Measurements from ENCODE around the gene SLC39A6. TPM values are rescaled to one million over a fixed set of nuclear protein-coding genes. Genes with fewer than 3 reads are reported as not detected.
"Not testable (repeated sequence)": the region's sequence is repeated elsewhere in the genome, so short reads cannot be mapped to it uniquely, and the experiment has no call there.

Gene SLC39A6, protein sequence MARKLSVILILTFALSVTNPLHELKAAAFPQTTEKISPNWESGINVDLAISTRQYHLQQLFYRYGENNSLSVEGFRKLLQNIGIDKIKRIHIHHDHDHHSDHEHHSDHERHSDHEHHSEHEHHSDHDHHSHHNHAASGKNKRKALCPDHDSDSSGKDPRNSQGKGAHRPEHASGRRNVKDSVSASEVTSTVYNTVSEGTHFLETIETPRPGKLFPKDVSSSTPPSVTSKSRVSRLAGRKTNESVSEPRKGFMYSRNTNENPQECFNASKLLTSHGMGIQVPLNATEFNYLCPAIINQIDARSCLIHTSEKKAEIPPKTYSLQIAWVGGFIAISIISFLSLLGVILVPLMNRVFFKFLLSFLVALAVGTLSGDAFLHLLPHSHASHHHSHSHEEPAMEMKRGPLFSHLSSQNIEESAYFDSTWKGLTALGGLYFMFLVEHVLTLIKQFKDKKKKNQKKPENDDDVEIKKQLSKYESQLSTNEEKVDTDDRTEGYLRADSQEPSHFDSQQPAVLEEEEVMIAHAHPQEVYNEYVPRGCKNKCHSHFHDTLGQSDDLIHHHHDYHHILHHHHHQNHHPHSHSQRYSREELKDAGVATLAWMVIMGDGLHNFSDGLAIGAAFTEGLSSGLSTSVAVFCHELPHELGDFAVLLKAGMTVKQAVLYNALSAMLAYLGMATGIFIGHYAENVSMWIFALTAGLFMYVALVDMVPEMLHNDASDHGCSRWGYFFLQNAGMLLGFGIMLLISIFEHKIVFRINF
- 59.7 and 64.7 TPM in 2 replicates for total RNA-seq (2014; rRNA removed; shearing (Covaris generic))
- polyA plus RNA-seq (2014; cell fraction: nucleus; rRNA removed) = 41.3 and 57.1 TPM in 2 replicates

DNA sequence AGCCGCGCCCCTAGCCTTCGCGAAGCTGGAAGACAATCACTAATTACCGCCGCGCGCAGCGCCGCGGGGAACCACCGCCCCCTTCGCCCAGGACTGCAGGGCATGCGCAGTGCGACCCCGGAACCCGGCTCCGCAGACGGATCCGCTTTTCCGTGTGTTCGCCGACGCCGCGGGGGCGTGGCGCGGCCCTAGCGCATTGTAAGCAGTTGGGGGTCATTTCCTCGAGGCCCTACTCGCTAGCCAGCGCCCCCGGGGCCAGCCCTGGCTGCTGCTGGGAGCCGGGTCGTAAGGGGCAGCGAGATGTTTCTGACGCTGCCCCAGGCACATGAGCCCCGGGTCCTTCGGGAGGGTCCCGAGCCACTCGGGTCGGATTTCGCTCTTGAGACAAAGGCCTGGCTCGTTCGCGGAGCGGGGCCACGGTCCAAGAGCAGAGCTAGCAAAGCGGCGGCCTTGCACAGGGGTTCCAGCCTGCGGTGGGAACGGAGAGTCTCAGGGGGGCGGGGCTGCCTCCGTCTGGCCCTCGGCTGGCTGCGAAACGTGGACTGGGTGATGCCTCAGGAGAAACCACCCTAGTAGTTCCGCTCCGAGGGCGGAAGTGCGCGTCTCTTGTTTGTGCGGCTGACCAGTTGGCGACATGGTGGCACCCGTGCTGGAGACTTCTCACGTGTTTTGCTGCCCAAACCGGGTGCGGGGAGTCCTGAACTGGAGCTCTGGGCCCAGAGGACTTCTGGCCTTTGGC lies at the start of gene SLC39A6, which contains the start of gene ELP2:
TSS of gene SLC39A6 (minus strand) at position 41 of the 739 bp plus-strand sequence. CDS start 2,333 bp downstream, outside the sequence.
TSS of gene ELP2 (plus strand) at position 600 of the 739 bp plus-strand sequence. CDS start at position 635, 35 bp downstream.
- peak; percentile 86 for DNase-seq (ENCODE audit: extremely low read depth, low read depth)

DNA sequence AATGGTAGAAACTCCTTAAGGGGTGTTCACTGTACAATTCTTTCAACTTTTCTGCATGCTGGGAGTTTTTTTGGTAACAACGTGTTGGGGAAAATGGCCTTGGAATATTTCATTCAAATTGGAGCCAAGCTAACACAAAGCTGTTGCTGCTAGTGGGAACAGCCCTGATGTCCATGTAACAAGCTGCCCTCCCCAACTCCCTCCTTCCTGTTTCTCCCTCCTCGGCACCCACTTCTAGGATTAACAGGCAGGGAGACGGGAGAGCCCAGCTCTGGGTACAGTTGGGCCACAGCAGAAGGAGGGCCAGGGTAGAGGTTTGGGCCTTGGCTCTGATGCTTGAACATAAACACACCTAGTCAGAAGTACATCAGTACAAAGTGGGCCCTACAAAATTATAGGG lies 48.8 kb upstream of the SLC39A6 start:
- no peak for DNase-seq (ENCODE audit: extremely low read depth, low read depth)

DNA sequence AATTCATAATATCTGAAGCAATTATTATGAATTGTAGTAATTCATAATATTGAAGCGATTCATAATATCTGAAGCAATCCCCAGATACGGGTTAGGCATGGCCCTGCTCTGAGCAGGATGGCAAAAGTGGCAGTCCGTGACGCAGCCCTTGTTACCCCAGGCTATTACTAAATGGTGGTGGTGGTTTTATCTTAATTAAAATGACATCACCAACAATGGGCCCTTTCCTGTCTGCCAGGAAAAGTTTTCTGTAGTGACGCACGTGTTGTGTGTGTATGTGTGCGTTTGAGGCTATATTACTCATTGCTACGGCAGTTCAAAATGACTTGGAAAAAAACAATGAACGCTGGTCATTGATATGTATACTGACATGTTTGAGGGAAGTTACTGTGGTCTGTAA lies 47.6 kb upstream of the SLC39A6 start:
- no peak for DNase-seq (ENCODE audit: extremely low read depth, low read depth)

DNA sequence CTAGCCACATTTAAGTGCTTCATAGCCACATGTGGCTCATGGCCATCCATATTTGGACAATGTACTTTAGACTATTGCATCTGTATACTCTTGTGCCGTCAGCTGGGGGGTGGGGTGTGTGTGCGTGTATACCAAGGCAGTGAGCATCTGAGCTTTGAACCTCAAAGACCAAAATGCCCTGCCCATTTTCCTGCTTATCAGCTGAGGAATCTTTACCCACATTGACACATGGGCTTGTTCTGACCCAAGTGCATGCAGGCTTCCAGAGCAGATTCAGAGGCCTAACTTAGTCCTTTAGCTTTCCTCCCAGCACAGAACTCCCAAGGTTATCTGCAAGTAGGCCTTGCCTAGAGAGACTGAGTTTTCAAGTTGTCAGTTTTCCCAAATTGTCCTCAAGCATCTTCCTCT lies 47.0 kb upstream of the SLC39A6 start:
- no peak for DNase-seq (ENCODE audit: extremely low read depth, low read depth)

DNA sequence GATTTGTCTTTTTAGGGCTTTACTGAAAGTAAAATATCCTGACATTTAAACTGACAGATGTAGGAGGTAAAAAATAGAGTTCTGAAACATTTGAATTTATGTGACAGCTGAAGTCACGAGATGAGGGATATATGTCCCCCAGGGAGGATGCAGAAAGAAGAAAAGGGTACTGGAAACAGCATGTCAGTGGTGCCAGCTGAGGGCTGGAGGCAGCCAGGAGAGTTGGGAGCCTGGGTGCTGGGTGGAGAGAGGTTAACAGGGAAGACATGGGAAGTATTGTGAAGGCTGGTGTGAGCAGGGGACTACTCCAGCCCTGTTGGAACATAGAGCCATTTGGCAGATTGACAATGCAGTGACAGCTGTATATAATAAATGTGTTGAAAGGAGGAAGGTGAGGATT lies 46.3 kb upstream of the SLC39A6 start:
- no peak for DNase-seq (ENCODE audit: extremely low read depth, low read depth)

DNA sequence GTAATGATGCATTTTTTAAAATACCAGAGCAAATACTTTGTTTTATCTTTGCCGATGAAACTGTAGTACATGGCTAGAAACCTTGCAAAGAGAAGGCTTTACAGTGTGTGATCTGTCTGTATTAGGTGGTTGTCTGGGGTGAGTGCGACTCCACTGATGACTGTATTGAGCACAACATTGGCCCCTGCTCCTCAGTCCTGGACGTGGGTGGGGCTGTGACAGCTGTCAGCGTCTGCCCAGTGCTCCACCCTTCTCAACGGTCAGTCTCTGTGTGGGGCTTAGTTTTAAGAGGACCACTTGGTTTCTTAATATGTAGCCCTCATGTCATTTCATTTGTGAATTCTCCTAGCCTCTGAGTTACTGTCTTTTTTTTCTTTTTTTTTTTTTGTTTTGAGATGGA lies 40.8 kb upstream of the SLC39A6 start:
- DNase-seq (ENCODE audit: extremely low read depth, low read depth) = no peak

DNA sequence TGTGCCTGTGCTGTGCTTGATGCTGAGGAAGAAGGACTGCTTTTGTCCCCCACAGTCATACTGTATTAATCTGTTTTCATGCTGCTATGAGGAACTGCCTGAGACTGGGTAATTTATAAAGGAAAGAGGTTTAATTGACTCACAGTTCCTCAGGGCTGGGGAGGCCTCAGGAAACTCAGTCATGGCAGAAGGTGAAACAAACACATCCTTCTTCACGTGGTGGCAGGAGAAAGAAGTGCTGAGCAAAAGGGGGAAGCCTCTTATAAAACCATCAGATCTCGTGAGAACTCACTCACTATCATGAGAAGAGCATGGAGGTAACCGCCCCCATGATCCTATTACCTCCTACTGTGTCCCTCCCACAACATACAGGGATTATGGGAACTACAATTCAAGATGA lies 39.2 kb upstream of the SLC39A6 start:
- not testable (repeated sequence) for DNase-seq (ENCODE audit: extremely low read depth, low read depth)

DNA sequence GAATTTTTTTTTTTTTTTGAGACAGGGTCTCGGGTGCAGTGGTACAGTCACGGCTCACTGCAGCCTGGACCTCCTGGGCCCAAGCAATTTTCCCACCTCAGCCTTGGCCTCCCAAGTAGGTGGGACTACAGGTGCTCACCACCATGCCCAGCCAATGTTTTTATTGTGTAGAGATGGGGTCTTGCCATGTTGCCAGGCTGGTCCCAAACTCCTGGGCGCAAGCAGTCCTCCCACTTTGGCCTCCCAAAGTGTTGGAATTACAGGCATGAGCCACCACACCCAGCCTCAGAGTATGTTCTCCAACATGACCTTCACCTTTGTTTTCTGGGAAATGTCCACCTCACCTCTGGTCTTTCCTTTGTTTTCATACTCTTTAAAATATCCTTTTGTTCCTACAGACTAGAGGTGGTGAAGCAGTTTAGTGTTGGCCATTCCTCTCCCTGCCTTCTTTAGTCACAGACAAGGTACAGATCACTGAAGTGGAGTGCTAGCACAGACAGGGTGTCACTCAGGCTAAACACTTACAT lies 38.6 kb upstream of the SLC39A6 start:
- DNase-seq (ENCODE audit: extremely low read depth, low read depth) = no peak

DNA sequence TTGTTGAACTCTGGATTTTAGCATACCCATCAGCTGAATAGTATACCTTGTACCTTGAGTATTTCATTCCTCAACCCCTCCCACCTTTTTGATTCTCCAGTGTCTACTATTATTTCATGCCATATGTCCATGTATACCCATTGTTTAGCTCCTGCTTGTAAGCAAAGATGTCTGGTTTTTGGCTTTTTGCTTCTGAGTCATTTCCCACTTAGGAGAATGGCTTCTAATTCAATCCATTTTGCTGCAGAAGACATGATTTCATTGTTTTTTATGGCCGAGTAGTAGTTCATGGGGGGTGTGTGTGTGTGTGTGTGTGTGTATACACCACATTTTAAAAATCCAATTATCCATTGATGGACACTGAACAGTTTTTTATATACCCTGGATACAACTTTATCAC lies 33.8 kb upstream of the SLC39A6 start:
- no peak for DNase-seq (ENCODE audit: extremely low read depth, low read depth)

DNA sequence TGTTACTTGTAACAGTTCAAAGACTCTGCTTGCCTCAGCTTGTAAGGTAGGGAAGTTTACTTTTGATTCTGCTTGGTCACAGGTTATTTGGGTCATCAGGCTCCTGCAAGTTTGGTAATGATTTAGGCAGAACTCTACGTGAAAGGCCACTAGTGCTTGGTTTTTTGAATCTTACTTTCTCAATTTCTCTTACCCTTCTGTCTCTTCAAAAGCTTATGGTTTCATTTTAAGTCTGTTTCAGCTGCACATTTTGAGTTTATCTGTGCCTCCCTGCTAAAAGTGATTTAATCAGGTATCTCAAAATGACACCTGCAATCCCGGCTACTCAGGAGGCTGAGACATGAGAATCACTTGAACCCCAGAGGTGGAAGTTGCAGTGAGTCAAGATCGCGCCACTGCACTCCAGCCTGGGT lies 31.8 kb upstream of the SLC39A6 start:
- no peak for DNase-seq (ENCODE audit: extremely low read depth, low read depth)

DNA sequence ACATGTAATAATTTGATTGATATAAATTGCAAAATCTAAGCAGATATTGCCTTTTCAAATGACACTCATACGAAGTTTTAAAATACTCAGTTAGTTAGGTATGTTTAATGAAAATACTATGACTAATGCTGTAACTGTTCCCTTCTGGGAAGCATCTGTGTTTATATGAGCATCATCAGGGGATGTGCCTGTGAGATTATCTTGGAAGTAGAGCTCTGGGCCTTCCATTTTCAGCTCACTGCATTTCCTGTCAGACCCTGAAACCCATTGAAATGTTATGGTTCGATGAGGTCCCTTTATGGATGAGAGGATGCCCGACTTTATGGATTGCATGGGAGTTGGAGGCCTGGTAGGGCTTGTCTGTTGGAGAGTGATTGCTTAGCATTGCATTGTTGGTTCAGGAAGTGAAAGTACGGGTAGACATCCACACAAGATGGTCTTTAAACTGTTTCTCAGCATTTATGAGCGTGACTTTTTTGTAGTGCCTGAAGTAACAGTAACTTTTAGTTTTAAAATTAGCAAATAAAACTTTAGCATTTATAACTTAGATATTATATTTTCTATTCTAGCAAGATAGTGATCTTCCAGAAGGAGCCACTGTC lies 29.2 kb upstream of the SLC39A6 start:
- no peak for DNase-seq (ENCODE audit: extremely low read depth, low read depth)

DNA sequence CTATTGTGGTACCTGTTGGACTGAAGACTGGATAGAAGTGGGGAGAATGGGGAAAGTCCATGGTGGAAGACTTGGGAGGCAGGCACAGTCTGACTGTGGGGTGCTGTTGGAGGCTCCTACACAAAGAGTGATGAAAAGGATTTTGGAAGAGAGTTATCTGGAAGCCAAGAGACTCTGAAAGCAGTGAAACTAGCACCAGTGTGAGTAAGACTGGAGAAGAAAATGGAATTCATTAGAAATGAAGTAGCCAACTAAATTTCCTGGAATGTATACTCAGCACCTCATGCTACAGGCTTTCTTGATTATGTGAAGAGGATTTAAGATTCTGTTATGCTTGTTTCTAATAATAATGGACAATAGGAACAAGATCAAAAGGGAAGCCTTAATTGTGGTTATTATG lies 28.3 kb upstream of the SLC39A6 start:
- DNase-seq (ENCODE audit: extremely low read depth, low read depth) = no peak

DNA sequence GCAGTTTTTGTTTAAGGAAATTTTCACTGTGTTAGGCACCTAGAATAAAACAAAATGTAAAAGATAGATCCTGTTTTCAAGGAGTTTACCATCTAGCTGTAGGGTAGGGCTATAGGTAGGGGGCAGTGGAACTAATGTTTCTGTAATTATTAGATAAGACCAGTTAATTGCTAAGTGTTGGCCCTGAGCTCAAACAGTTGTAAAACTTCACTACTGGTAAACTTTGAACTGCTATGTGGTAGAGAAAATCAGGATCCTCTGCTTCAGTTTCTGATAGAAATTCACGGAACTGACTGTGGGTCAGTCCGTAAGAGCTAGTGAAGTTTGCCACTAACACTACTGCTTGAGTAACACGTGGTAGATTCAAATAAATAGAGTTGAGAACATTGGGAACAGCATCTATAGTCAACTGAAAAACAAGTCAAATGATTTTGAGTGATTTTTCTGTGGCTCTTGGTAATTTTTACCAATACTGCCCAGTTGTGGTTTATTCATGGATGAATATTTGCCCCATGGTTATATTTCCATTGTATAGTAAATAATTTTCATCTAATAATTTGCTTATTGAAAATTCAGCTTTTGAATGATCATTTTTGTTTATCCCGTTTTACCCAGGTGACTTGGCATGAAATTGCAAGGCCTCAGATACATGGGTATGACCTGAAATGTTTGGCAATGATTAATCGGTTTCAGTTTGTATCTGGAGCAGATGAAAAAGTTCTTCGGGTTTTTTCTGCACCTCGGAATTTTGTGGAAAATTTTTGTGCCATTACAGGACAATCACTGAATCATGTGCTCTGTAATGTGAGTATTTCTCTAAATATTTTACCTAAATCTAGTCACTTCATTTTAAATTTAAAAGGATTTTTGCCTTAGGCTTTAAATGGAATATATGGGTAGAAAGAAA lies 27.0 kb upstream of the SLC39A6 start:
- DNase-seq (ENCODE audit: extremely low read depth, low read depth) = no peak

DNA sequence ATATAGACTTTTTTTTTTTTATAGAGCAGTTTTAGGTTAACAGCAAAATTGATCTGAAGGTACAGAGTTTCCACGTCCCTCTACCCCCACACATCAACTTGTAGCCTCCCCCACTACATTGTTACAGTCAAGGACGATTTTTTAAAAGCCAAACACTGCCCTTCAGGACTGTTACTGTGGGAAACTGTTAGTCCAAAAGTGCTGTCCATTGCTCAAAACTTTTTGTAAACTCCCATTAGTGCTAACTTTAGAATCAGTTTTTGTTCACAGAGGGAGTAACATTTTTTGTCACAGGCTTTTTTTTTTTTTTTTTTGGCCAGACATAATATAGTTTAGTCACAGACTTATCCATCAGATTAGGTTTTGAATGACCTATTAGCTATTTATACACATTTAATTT lies 24.6 kb upstream of the SLC39A6 start:
- no peak for DNase-seq (ENCODE audit: extremely low read depth, low read depth)

DNA sequence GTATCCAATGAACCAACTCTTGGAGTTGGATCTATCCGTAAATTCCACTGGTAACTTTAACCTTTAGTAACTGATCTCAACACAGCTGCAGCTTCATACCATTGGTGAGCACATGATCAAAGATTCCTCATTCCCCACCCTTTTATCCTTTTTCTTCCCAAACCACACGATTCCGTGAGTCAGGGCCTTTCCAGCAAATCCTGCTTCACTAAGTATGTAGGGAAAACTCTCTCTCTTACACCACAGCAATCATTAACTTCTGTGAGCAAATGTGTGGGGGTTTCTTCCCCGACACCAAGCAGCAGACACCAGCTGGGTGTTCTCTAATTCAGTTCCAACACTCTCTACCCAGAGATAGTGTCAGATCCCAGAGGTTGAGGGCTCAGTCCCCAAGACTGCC lies 24.1 kb upstream of the SLC39A6 start:
- DNase-seq (ENCODE audit: extremely low read depth, low read depth) = no peak

DNA sequence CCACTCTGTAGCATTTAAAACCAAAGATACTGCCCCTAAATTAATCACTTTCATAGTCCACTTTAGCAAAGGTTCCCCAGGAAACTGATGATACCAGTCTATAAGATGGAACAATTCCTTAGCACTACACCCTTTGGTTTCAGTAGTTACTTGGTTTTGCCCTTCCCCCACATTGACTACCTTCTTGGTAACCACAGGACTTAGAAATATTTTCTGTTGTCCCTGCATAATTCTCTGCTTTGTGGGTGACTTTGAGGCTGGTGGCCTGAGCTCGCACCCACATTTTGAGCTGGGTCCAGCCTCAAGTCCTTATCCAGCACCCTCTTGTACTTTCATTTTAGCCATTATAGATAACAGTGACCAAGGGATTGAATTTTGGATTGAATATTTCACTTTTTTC lies 23.6 kb upstream of the SLC39A6 start:
- no peak for DNase-seq (ENCODE audit: extremely low read depth, low read depth)

DNA sequence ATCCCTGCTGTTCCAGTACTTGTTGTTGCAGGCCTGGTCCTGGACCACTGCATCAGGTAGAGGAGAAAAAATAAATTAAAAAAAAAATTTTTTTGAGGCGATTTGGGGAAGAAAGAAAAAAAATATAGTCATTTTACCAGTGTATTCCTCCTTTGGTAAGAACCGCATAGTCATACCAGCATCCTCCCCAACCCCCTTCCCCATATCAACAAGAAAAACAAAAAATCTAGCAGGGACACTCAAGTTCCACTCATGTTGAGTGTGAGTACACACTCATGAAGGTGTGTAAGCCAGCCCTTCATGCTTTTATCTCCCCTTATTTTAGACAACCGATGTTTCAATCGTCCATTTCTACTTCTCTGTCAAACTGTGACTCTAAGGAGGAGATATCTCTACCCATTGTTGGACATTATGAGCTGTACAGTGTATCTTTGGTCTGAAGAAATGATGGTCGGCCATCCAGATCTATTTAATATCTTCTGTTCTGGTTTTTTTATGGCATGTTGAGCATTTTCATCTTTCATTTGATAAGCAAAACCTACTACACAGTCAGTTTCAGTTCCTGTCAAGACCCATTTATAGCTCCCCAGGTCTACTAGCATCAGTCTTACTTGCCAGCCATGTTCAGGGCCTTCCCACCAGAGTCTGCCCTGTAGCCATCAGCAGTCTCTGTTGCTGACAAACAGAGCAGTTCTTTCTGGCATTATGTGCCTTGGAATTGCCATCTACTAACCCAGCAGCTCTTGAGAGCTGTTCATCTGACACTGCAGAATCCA lies 20.6 kb upstream of the SLC39A6 start:
- no peak for DNase-seq (ENCODE audit: extremely low read depth, low read depth)

DNA sequence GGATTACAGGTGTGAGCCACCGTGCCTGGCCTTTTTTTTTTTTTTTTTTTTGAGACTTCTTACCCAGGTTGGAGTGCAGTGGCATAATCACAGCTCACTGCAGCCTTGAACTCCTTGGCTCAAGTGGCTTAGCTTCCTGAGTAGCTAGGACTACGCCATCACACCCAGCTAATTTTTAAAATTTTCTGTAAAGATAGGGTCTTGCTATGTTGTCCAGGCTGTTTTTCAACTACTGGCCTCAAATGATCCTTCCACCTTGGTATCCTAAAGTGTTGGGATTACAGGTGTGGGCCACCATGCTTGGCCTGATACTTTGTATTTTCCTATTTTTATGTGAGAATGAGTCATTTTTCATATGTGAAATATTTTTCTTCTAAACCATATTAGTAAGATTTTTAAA lies 14.3 kb upstream of the SLC39A6 start:
- DNase-seq (ENCODE audit: extremely low read depth, low read depth) = no peak

DNA sequence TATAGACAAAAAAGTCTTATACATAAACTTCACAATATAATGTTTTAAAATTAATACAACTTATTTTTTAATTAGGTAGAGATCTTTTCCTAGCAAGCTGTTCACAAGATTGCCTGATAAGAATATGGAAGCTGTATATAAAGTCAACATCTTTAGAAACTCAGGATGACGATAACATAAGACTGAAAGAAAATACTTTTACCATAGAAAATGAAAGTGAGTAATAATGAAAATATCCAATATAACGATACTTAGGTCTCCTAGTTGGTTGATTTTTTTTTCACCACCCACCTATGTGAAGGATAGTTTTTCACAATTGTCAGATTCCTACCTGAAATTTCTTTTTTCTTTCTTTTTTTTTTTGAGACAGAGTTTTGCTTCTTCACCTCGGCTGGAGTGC lies 13.6 kb upstream of the SLC39A6 start:
- no peak for DNase-seq (ENCODE audit: extremely low read depth, low read depth)

Measured in NCI-H460 (cell line).